HepG2 (cell line): ENCODE results near the gene DBNDD1. TPM values are rescaled to one million over a fixed set of nuclear protein-coding genes. Genes with fewer than 3 reads are reported as not detected.

Source experiments
- AKAP8 ChIP-seq: sonication (generic); formaldehyde crosslinking; IDR thresholded peaks from 2 replicates; pipeline ENCODE4 v1.5.1; 2020; ENCODE audit warnings: mild to moderate bottlenecking, missing genetic modification reagents
- IRX3 ChIP-seq: sonication (generic); formaldehyde crosslinking; IDR thresholded peaks from 2 replicates; pipeline ENCODE4 v1.8.1; 2023; ENCODE audit warnings: mild to moderate bottlenecking, low read depth, missing genetic modification reagents, borderline replicate concordance
- NFKBIZ ChIP-seq: IDR thresholded peaks from 2 replicates; pipeline ENCODE4 v1.6.1; 2018; ENCODE audit warnings: missing genetic modification reagents, missing compliant biosample characterization
- NONO ChIP-seq, 2 experiments: fragments of 450-650 bp in 1 of 2; sonication (generic) in 1 of 2; formaldehyde crosslinking in 1 of 2; IDR thresholded peaks in 1 of 2; conservative IDR thresholded peaks in 1 of 2; 2 replicates each; pipeline versions ENCODE4 v1.6.1 to v1.8.0; 2017 to 2022; ENCODE audit warnings: mild to moderate bottlenecking in 1 of 2, missing genetic modification reagents in 1 of 2, moderate library complexity in 1 of 2
- POLR2A ChIP-seq, 2 experiments: IDR thresholded peaks; 2 replicates each; pipeline ENCODE4 v1.6.1; 2011; ENCODE audit warnings: low read depth in 2 of 2, low read length in 2 of 2, mild to moderate bottlenecking in 1 of 2, moderate library complexity in 1 of 2; ENCODE audit not compliant: insufficient read depth in 1 of 2
- POLR2G ChIP-seq: fragments of 200-400 bp; formaldehyde crosslinking; IDR thresholded peaks from 2 replicates; pipeline ENCODE4 v1.6.1; 2018; ENCODE audit warnings: mild to moderate bottlenecking, low read depth, low read length, moderate library complexity
- RAD21 ChIP-seq: fragments of 450-650 bp; formaldehyde crosslinking; IDR thresholded peaks from 2 replicates; pipeline ENCODE4 v1.5.0; 2020; ENCODE audit warnings: mild to moderate bottlenecking
- ZNF205 ChIP-seq: IDR thresholded peaks from 2 replicates; pipeline ENCODE4 v1.6.1; 2018; ENCODE audit warnings: missing biosample characterization, missing genetic modification reagents
- ZNF782 ChIP-seq: sonication (generic); formaldehyde crosslinking; IDR thresholded peaks from 2 replicates; pipeline ENCODE4 v1.4.0; 2020; ENCODE audit warnings: missing genetic modification reagents, mild to moderate bottlenecking, borderline replicate concordance
- ZNF891 ChIP-seq: sonication (generic); formaldehyde crosslinking; IDR thresholded peaks from 2 replicates; pipeline ENCODE4 v1.5.0; 2020; ENCODE audit warnings: mild to moderate bottlenecking, missing genetic modification reagents
- polyA plus RNA-seq, 8 experiments: library from polyadenylated mRNA; depleted of rRNA in 3 of 8; stranded (reverse) in 7 of 8; unstranded in 1 of 8; fragments of >200 nt; fragmentation: Illumina TruSeq in 4 of 8; extraction: Trizol in 4 of 8; gene quantifications; 2 replicates each; pipeline versions ENCODE4 v1.2.1 to v1.2.3, GENCODE V29; 2011 to 2016; ENCODE audit warnings: low read depth in 4 of 8, missing spikeins in 1 of 8, mixed read lengths in 1 of 8; ENCODE audit not compliant: insufficient read depth in 1 of 8
- total RNA-seq, 5 experiments: library from RNA; depleted of rRNA; stranded (reverse); fragments of >200 nt; fragmentation: Illumina TruSeq; extraction: Trizol; gene quantifications; 2 replicates each; pipeline ENCODE4 v1.2.3, GENCODE V29; 2016; ENCODE audit warnings: low read depth in 1 of 5
- TF ChIP-seq, protein P1 (sequence below): sonication (generic); formaldehyde crosslinking; IDR thresholded peaks from 2 replicates; pipeline ENCODE4 v1.4.0; 2020; ENCODE audit warnings: missing genetic modification reagents
- TF ChIP-seq, protein P2 (sequence below): fragments of 450-650 bp; IDR thresholded peaks from 2 replicates; pipeline ENCODE4 v1.6.1; 2017; ENCODE audit warnings: mild to moderate bottlenecking
- TF ChIP-seq, protein P3 (sequence below): sonication (generic); formaldehyde crosslinking; IDR thresholded peaks from 2 replicates; pipeline ENCODE4 v1.4.0; 2020; ENCODE audit warnings: mild to moderate bottlenecking, missing genetic modification reagents
- TF ChIP-seq, protein P4 (sequence below): sonication (generic); formaldehyde crosslinking; IDR thresholded peaks from 2 replicates; pipeline ENCODE4 v1.8.0; 2022; ENCODE audit warnings: missing genetic modification reagents, mild to moderate bottlenecking, moderate library complexity, borderline replicate concordance

The DBNDD1 gene
- total and polyA plus RNA-seq, 2 of the 13 experiments (the other 11 are each of a cell fraction or from before 2014, with no cell fraction given): 17.0 to 40.4 TPM

DNA sequence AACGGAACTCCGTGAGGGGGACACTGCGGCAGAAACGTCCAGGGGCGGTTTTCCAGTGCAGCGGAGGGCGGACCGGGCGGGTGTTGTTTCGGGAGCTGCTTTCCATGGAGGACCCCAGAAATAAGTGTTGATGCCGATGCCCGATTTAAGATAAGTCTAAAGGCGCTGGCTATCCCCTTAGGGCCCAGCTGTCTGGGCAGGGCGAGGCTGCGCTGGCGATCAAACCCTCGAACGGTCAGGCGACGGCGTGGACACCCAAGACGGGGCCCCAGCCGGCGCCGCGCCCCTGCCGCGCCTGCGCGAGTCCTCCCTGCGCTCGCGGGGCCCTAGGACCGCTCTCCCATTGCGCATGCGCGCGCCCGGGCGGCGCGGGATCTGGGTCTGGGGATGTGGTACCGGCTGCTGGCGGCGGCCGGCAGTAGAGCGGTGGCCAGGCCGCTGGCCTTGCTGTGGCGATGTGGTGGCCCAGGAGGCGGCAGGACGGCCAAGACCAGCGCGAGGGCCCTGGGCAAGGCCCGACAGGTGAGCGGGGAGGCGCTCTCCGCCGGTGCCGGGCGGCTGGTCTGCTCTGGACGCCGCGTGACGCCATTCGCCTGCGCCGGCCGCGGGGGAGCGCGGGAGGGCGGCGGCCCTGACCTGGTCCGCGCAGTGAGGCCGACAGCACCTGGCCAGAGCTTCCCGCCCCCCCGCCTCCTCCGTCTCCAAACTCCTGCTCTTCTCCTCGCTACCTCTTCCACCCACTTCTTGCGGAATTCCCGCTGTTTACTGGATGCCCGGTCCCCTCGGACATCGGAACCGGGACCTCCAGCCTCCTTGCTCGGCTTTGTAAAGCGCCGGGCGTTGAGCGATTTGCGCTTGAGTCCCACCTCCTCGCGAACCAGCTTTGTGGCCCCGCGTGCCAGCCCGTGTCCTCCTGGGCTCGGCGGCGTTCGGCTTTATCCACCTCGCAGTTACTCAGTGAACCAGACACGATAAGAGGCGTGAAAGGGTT, 46.7 kb downstream of the DBNDD1 start (continued):
- TF ChIP-seq, protein P1, sequence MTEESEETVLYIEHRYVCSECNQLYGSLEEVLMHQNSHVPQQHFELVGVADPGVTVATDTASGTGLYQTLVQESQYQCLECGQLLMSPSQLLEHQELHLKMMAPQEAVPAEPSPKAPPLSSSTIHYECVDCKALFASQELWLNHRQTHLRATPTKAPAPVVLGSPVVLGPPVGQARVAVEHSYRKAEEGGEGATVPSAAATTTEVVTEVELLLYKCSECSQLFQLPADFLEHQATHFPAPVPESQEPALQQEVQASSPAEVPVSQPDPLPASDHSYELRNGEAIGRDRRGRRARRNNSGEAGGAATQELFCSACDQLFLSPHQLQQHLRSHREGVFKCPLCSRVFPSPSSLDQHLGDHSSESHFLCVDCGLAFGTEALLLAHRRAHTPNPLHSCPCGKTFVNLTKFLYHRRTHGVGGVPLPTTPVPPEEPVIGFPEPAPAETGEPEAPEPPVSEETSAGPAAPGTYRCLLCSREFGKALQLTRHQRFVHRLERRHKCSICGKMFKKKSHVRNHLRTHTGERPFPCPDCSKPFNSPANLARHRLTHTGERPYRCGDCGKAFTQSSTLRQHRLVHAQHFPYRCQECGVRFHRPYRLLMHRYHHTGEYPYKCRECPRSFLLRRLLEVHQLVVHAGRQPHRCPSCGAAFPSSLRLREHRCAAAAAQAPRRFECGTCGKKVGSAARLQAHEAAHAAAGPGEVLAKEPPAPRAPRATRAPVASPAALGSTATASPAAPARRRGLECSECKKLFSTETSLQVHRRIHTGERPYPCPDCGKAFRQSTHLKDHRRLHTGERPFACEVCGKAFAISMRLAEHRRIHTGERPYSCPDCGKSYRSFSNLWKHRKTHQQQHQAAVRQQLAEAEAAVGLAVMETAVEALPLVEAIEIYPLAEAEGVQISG: peak; percentile 95
- TF ChIP-seq, protein P2, sequence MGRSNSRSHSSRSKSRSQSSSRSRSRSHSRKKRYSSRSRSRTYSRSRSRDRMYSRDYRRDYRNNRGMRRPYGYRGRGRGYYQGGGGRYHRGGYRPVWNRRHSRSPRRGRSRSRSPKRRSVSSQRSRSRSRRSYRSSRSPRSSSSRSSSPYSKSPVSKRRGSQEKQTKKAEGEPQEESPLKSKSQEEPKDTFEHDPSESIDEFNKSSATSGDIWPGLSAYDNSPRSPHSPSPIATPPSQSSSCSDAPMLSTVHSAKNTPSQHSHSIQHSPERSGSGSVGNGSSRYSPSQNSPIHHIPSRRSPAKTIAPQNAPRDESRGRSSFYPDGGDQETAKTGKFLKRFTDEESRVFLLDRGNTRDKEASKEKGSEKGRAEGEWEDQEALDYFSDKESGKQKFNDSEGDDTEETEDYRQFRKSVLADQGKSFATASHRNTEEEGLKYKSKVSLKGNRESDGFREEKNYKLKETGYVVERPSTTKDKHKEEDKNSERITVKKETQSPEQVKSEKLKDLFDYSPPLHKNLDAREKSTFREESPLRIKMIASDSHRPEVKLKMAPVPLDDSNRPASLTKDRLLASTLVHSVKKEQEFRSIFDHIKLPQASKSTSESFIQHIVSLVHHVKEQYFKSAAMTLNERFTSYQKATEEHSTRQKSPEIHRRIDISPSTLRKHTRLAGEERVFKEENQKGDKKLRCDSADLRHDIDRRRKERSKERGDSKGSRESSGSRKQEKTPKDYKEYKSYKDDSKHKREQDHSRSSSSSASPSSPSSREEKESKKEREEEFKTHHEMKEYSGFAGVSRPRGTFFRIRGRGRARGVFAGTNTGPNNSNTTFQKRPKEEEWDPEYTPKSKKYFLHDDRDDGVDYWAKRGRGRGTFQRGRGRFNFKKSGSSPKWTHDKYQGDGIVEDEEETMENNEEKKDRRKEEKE: no peak
- TF ChIP-seq RAD21 (peak; percentile 64; the same call in 1 of the 2 replicates), NONO (IDR thresholded peaks at IDR 0.05) (no peak), NONO (CRISPR knock-in tag; conservative IDR thresholded peaks at IDR 0.05) (peak; percentile 86), ZNF205 (CRISPR knock-in tag) (0 out of 2 replicates have a peak, but pooled peaks have one; percentile 34), ZNF891 (CRISPR knock-in tag) (peak; percentile 67; the same call in 1 of the 2 replicates), POLR2G (peak; percentile 95), ZNF782 (CRISPR knock-in tag) (peak; percentile 83; the same call in 1 of the 2 replicates), IRX3 (CRISPR knock-in tag) (peak; percentile 93), NFKBIZ (0 out of 2 replicates have a peak, but pooled peaks have one; percentile 41), AKAP8 (0 out of 2 replicates have a peak, but pooled peaks have one; percentile 78), POLR2A (IDR thresholded peaks at IDR 0.05; ENCODE audit: insufficient read depth in 1 of 2, low read depth in 2 of 2, low read length in 2 of 2) (peak; percentile 92 to 97)
- TF ChIP-seq, protein P3, sequence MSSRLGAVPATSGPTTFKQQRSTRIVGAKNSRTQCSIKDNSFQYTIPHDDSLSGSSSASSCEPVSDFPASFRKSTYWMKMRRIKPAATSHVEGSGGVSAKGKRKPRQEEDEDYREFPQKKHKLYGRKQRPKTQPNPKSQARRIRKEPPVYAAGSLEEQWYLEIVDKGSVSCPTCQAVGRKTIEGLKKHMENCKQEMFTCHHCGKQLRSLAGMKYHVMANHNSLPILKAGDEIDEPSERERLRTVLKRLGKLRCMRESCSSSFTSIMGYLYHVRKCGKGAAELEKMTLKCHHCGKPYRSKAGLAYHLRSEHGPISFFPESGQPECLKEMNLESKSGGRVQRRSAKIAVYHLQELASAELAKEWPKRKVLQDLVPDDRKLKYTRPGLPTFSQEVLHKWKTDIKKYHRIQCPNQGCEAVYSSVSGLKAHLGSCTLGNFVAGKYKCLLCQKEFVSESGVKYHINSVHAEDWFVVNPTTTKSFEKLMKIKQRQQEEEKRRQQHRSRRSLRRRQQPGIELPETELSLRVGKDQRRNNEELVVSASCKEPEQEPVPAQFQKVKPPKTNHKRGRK: no peak
- TF ChIP-seq, protein P4, sequence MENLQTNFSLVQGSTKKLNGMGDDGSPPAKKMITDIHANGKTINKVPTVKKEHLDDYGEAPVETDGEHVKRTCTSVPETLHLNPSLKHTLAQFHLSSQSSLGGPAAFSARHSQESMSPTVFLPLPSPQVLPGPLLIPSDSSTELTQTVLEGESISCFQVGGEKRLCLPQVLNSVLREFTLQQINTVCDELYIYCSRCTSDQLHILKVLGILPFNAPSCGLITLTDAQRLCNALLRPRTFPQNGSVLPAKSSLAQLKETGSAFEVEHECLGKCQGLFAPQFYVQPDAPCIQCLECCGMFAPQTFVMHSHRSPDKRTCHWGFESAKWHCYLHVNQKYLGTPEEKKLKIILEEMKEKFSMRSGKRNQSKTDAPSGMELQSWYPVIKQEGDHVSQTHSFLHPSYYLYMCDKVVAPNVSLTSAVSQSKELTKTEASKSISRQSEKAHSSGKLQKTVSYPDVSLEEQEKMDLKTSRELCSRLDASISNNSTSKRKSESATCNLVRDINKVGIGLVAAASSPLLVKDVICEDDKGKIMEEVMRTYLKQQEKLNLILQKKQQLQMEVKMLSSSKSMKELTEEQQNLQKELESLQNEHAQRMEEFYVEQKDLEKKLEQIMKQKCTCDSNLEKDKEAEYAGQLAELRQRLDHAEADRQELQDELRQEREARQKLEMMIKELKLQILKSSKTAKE (CRISPR knock-in tag): no peak
